GM21737 (cell line): Measurements from ENCODE around the gene GPX4.

Source experiments
- ATAC-seq: cut with Tn5 transposase; IDR thresholded peaks from one replicate; pipeline ENCODE4 v1.9.1; 2021; ENCODE audit warnings: mild to moderate bottlenecking, moderate library complexity; ENCODE audit not compliant: unreplicated experiment

Gene GPX4

DNA sequence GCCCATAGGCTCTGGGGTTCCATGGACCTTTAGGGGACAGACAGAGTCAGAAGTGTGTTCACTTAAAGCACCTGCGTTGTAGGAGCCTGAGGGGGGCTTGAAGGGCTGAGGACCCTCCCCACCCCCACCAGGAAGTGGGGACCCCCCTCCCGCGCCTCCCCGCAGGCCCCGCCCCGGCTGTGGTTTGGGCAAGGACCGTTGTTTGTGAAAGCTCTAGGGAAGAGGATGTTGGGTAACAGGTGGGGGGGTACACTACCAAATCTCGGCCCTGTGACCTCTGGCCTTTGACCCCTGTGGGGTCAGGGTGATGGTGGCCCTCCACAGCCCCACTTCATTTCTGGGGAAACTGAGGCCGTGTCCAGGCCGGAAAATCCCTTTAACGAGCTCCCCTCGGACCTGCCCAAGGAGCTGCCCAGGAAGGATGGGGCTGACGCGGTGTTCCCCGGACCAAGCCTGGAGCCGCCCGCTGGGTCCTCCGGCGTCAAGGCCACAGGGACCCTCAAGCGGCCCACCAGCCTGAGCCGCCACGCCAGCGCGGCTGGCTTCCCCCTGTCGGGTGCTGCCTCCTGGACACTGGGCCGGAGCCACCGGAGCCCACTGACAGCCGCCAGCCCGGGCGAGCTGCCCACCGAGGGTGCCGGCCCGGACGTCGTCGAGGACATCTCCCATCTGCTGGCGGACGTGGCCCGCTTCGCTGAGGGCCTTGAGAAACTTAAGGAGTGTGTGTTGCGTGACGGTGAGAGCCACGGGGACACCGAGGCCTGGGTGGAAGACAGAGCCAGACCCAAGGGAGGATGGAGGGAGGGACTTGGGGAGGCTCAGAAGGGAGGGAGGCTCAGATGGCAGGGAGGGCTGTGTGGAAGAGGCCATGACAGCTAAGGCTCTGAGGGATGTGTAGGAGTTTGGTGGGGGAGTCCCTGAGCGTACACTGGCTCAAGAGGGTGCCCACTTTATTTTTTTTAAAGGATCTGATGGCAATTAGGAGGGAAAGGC lies 35.5 kb upstream of the GPX4 start:
- no peak for ATAC-seq

GRCh38 chr19:1069009-1069779 lies 34.6 kb upstream of the GPX4 start:
- ATAC-seq: no peak

- ATAC-seq: no peak
Measured at GRCh38 chr19:1070576-1070930, 33.2 kb upstream of the GPX4 start.

DNA sequence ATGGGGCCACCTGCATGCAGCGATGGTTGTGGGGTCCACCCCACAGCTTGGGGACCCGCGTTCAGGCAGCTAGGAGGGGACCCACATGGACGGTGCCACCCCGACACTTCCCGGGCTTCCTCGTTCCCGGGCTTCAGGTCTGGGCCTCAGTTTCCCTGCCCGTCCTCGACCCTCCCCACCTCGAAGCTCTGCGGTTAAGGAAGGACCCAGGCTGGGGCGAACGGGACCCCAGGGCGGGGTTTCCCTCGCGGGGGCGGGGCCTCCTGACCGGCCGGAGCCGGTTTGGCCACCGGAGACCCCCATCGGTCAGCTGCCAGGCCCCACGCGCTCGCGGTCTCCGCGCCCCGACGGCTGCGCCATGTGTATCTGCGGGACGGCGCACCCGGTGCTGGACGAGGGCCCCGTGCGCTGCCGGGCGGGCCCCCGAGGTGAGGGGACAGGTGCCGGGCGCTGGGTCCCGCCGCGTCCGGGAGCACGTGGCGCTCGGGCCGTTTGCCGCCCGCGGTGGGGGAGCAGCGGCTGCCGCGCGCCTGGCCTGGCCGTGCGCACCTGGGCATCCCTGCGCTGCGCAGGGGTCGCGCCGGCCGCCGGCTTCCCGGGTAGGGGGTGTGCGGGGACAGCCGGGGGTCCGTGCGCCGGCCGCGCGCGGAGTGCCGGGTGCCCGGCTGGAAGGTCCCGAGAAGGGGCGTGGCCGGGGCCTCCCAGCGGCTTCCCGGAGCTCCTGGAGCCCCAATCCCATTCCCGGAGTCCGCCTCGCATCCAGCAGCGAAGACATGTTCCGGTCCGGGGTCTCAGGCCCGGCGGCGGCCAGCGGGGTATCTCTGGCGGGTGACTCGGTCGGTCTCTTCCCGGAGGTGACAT lies 32.6 kb upstream of the GPX4 start:
- no peak for ATAC-seq

DNA sequence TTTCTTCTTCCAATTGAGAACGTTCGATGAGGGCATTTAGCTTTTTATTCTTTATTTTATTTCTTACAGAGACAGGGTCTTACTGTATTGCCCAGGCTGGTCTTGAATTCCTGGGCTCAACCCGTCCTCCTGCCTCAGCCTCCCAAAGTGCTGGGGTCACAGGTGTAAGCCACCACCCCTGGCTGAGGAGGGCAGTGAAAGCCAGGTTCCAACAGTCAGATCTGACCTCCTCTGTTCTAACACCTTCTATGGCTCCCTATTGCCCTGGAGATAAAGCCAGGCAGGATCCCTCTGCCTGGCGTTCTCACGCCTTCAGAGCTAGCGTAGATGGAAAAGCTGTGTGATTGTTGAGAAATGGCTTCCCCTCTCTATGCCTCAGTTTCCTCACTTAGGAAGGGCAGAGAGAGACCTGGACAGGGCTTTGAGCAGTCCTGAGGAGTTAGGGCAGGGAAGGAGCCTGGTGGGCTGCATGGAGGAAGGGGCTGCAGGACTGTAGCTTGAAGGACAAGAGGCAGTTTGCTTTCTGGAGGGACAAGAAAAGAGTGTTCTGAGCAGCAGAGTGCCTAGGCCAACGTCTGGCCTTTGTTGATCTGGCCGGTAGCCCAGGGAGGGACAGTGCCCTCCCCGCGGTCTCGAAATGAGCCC lies 31.3 kb upstream of the GPX4 start:
- ATAC-seq: no peak

DNA sequence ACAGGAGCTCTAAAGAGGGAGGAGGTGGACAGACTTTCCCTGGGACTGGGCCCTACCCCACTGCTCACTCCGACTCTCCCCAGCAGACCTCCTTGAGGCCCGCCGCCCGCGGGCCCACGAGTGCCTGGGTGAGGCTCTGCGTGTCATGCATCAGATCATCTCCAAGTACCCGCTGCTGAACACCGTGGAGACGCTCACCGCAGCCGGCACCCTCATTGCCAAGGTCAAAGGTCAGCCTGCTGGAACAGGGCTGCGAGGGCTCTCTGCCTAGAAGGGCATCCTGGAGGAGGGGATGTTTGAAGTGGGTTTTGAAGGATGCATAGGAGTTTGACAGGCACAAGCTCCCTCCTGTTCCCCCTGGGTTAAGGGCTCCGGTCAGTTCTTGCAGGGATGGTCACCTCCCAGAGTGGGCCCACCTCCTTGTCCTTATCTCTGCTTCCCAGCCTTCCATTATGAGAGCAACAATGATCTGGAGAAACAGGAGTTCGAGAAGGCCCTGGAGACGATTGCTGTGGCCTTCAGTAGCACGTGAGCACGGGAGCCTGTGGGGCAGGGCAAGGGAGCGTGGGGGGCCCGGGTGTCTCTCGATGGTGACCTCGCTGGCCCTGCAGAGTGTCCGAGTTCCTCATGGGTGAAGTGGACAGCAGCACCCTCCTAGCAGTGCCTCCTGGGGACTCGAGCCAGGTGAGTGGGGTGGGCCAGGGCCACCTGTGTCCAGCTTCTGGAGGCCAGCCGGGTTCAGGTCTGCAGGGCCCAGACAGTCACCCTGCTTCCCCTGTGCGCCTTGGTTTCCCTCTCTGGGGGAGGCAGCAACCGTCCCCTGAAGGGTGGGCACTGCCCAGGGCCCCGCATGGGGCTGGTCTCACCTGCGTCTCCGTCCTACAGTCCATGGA lies 30.5 kb upstream of the GPX4 start:
- no peak for ATAC-seq

DNA sequence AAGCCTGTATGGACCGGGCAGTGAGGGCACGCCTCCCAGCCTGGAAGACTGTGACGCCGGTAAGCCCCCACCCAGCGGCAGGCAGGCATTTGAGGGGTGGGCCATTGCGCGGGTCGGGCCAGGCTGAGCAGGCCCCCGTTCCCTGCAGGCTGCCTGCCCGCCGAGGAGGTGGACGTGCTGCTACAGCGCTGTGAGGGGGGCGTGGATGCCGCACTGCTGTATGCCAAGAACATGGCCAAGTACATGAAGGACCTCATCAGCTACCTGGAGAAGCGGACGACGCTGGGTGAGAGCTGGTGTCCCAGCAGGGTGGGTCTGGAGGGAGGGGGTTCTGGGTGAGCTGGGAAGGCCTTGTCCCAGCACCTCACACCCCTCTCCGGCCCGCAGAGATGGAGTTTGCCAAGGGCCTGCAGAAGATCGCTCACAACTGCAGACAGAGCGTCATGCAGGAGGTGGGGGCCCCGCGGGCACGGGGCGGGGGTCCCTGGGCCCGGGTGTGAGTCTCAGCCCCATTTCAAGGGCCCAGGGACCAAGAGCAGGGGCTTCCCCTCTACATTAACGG lies 29.8 kb upstream of the GPX4 start:
- ATAC-seq: no peak

GRCh38 chr19:1074544-1075283 lies 29.1 kb upstream of the GPX4 start:
- ATAC-seq: no peak

DNA sequence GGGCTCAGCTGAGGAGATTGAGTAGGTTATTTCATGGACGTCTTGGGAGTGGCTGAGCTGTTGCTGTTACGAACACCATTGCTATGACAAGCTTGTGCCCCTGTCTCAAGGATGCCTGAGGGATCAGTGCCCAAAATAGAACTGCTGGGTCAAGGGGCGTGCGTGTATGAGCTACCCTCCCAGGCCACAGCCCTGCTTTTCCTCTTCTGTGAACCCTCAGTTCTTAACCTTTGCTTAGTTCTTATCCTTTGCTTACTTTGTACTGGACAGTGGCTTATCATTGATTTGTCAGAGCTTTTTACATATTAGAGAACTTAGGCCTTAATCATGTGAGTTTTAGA lies 27.8 kb upstream of the GPX4 start:
- ATAC-seq: no peak

- peak; percentile 52 for ATAC-seq
Measured at GRCh38 chr19:1076951-1077350, 26.8 kb upstream of the GPX4 start.

- no peak for ATAC-seq
Measured at GRCh38 chr19:1079566-1080111, 24.2 kb upstream of the GPX4 start.

DNA sequence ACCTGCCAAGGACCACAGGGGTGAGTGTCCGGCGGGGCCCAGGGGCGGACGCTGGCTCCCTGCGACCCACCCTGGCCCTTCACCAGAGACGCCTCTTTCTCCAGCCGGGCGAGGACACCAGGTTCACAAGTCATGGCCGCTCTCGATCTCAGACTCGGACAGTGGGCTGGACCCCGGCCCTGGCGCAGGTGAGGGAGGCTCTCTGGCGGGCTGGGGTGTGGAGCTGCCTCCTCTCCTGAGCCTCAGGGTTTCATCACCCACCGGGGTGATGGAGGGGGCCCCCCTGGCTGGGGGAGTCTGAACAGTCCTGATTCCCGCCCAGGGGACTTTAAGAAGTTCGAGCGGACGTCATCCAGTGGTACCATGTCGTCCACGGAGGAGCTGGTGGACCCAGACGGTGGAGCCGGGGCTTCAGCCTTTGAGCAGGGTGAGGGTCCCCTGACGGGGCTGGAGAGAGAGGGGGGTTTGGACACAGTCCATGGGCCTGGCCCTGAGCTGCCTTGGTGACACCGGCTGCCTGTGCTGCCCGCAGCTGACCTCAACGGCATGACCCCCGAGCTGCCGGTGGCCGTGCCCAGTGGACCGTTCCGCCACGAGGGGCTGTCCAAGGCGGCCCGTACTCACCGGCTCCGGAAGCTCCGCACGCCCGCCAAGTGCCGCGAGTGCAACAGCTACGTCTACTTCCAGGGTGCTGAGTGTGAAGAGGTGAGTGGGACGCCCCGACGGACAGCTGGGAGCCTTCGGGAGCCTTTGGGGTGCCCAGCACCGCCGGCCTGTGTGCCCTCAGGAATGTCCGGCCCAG lies 23.2 kb upstream of the GPX4 start:
- no peak for ATAC-seq

DNA sequence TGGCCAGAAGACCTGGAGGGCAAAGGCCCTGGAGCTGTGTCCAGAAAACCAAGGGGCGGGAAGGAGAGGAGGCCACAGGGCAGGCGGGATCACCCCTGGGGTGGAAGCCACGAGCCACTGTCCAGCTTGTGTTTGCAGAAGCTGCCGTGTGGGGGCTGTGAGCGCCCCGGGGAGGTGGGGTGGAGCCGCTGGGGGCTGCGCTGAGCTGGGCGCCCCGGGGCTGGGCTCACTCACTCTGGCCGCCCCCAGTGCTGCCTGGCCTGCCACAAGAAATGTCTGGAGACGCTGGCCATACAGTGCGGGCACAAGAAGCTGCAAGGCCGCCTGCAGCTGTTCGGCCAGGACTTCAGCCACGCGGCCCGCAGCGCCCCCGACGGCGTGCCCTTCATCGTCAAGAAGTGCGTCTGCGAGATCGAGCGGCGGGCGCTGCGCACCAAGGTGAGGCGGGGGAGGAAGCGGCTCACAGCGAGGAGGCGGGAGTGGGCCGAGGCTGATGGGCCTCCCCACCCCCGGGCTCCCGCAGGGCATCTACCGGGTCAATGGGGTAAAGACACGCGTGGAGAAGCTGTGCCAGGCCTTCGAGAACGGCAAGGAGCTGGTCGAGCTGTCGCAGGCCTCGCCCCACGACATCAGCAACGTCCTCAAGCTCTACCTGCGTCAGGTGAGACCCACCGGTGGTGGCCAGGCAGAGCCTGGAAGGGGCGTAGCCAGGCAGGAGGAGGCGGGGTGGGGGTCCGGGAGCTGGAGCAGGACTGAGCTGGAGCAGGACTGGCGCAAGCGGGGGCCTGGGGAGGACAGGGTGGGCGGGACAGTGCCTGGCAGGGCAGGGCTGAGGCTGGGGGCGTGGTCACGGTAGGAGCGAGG lies 22.3 kb upstream of the GPX4 start:
- no peak for ATAC-seq

- ATAC-seq: no peak
Measured at GRCh38 chr19:1082165-1082927, 21.4 kb upstream of the GPX4 start.

DNA sequence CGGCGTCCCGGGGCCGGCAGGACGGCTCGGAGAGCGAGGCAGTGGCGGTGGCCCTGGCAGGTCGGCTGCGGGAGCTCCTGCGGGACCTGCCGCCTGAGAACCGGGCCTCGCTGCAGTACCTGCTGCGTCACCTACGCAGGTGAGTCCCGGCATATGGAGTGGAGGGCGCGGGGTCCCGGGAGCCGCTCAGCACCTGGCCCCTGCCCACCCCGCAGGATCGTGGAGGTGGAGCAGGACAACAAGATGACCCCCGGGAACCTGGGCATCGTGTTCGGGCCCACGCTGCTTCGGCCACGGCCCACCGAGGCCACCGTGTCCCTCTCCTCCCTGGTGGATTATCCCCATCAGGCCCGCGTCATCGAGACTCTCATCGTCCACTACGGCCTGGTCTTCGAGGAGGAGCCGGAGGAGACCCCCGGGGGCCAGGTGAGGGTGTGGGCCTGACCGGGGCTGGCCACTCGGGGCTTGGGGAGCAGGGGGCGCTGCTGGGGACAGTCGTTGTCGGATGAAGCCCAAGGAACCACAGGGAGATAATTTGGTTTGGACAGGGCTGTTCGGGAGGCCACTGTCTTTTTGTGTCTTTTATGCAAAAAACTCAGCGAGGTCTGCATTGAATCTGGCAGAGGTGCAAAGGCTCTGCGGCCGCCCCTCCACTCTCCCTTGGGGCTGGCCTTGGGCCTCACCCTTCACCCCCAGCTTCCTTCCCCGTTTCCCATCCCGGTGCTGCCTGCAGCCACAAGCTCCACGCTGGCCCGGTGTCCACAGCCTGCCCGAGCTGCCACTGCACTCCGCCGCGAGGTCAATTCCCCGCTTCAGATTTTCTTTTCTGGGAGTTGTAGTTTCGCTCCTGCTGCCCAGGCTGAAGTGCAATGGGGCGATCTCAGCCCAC lies 20.6 kb upstream of the GPX4 start:
- ATAC-seq: no peak
